ENCODE measurements around the gene AKAP12.

The AKAP12 gene

DNA sequence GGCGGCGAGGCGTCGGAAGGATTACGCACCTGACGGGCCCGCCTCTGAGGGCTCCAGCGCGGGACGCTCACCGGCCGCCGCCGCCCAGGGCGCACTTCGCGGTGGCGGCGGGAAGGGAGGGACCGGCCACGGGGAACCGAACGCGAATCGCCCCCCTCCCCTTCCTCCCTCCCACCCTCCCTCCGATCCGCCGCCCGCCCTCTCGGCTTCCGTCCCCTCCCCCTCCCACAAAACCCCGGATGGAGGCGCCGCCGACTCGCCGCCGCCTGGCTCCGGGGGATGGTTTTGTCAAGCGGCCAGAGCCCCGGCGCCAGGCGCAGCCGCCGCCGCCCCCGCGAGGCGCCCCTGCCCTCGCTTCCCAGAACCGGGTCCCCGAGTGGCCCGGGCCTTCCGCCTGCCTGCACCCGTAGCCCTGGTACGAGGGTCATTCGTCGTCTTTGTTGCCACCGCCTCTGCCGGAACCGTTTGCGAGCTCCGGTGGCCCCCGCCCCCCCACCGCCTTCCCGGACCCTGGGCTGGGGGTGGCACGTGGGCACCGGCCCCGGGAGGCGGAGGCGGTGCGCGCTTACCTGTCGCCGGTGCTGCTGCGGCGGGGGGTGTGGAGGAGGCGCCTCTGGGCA, 151.2 kb downstream of the AKAP12 start:
- Mint-ChIP-seq H3K36me3 (ENCODE audit: low read depth) (peaks cover 21% of the 10 kb centered on the region), H3K9me3 (no peaks in the 10 kb centered on the region), H3K4me1 (ENCODE audit: low read depth) (peaks cover 53% of the 10 kb centered on the region), H3K4me3 (peak overlapping the region; percentile 95), H3K27ac (peak overlapping the region; percentile 66), H3K27me3 (ENCODE audit: low read depth) (no peaks in the 10 kb centered on the region)

DNA sequence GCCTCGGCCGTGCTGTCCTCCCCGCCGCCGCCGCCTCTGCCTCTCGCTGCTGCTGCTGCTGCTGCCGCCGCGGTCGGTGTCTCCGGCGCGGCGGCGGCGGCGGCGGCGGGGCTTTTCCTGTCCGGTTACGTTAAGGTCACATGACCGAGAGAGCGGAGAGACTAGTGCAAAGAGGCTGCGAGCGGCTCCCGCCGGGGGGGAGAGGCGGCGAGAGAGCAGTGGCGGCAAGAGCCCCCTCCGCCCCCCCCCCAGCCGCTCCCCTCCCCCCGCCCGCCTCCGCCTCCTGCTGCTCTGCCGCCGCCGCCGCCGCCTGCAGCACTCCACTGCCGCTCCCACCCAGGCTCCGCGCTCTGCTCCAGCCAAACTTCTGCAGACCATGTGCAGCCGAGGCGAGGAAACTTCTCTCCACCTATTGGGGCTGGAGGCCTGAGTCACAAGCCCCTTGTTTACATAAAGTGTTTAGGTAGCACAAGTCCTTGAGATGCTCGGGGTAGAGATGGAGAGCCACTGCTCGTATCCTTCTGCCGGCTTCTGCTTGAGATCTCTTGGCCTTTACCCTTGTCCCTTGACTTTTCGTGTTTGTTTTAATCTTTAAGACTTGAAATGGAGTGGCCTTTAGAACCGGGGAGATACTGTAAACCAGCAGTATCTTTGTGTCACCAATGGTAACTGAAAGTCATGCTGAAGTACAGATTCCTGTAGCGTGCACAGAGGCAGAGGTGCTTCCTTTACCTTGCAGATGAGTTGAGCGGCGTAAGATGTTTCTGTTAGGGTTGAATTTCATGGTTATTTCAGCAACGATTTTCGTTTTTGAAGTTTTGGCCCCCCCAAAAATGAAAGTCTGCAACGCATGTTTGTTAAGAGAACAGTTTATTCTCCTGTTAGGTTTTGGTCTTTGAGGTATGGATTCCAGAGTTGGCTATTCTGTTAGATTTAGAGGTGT, 152.0 kb downstream of the AKAP12 start, which contains the start of gene ZBTB2:
Gene ZBTB2, minus strand, starts transcription at position 89 of the 943 bp plus-strand sequence. CDS start 17,922 bp downstream, outside the sequence.
- Mint-ChIP-seq H3K4me1 (ENCODE audit: low read depth) (peaks cover 56% of the 10 kb centered on the region), H3K4me3 (peak within 1 kb of the TSS; percentile 95), H3K9me3 (no peaks in the 10 kb centered on the region), H3K27me3 (ENCODE audit: low read depth) (no peaks in the 10 kb centered on the region), H3K27ac (peak within 1 kb of the TSS; percentile 98), H3K36me3 (ENCODE audit: low read depth) (peaks cover 24% of the 10 kb centered on the region)

DNA sequence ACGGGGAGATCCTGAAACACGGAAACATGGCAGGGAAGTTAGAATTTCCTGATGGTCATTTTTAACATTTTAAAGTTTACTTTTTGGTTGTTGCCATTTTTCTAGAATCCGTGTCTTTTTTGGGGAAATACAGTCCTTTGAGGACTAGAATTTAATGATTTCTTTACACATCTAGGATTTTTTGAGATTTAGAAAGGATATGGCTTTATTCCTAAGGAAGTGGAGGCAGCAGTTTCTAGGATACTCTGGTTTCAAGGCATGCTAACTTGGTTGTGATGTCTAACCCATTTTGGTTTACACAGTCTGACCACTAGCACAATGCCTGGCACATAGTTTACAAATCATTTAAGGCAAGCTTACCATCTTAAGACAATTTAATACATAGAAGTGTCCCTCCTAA, 152.7 kb downstream of the AKAP12 start:
- Mint-ChIP-seq H3K4me3 (peak overlapping the region; percentile 95), H3K9me3 (no peaks in the 10 kb centered on the region), H3K27me3 (ENCODE audit: low read depth) (no peaks in the 10 kb centered on the region), H3K4me1 (ENCODE audit: low read depth) (peaks cover 55% of the 10 kb centered on the region), H3K27ac (peak overlapping the region; percentile 98), H3K36me3 (ENCODE audit: low read depth) (peaks cover 27% of the 10 kb centered on the region)

DNA sequence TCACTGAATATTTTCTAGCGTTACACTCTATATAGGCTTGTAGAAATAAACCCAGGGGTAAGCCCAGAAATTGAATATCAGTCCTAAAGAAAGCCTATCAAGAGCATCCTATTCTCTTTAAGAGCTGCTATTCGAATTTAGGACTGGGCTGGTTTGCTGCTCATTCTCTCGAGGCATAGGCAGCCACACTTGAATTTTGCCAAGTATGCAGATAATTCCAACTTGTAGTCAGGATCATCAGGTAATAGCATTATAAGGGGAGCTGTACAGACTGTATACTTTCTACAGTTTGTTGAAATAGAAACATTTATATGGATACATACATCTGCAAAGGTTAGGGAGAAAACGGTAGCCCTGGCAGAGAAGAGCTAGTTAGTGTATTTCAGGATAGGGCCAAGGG, 153.6 kb downstream of the AKAP12 start:
- Mint-ChIP-seq H3K9me3 (no peaks in the 10 kb centered on the region), H3K4me1 (ENCODE audit: low read depth) (peaks cover 56% of the 10 kb centered on the region), H3K27me3 (ENCODE audit: low read depth) (no peaks in the 10 kb centered on the region), H3K36me3 (ENCODE audit: low read depth) (peaks cover 28% of the 10 kb centered on the region), H3K27ac (peak overlapping the region; percentile 98), H3K4me3 (peak overlapping the region; percentile 95)

DNA sequence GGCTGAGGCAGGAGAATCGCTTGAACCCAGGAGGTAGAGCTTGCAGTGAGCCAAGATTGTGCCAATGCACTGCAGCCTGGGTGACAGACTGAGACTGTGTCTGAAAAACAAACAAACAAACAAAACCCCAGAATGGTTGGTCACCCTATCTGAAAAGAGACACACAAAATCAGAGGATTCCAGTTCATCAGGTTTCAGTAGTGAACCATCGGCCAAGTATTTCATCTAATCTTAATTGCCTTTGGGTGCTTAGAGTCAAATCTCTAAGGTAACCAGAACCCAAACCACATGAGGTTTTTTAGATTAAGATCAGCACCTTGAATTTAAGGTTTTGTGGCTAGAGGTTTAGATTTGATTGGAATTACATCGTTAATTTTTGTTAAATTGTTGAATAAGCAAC, 159.9 kb downstream of the AKAP12 start:
- Mint-ChIP-seq H3K36me3 (ENCODE audit: low read depth) (peaks cover 23% of the 10 kb centered on the region), H3K4me3 (no peak overlapping the region)

DNA sequence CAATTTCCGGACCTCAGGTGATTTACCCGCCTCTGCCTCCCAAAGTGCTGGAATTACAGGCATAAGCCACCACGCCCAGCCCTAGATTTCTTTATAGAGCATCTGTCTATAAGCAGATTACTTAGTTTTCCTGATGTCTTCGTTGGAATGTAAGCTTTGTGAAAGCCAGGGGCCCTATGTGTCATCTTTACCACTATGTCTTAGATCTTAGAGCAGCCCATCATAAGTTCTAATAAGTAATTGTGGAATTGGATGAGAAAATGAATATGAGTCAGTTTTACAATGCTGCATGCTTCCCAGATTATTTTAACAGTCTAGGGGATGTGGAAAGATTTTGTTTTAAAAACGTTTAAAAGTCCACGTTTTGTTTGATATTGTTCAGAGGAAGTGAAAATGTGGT, 160.7 kb downstream of the AKAP12 start:
- Mint-ChIP-seq H3K27ac (no peak overlapping the region), H3K9me3 (no peaks in the 10 kb centered on the region), H3K4me3 (no peak overlapping the region), H3K36me3 (ENCODE audit: low read depth) (peaks cover 21% of the 10 kb centered on the region), H3K4me1 (ENCODE audit: low read depth) (peaks cover 36% of the 10 kb centered on the region), H3K27me3 (ENCODE audit: low read depth) (no peaks in the 10 kb centered on the region)

More for the DNA sequence above, 159.9 kb downstream of the AKAP12 start:
- H3K27ac Mint-ChIP-seq = no peak overlapping the region
- H3K4me1 Mint-ChIP-seq (ENCODE audit: low read depth) = peaks cover 42% of the 10 kb centered on the region
- no peaks in the 10 kb centered on the region for H3K9me3 Mint-ChIP-seq
- H3K27me3 Mint-ChIP-seq (ENCODE audit: low read depth) = no peaks in the 10 kb centered on the region

DNA sequence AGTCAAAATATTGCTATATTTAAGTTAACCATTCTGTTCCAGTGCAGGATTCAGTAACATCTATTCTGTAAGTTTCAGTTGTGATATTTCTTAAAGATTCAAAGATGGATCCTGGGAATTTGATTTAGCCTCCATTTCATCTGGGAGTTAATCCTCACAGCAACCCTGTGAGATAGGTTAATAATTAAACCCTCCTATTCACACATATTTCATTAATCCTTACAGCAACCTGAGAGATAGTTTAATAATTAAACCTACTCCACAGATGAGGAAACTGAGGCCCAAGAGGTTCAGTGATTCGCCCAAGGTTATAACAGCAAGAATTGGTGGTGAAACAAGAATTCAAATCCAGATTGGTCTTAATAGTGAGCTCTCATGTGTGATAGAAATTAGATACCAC, 162.5 kb downstream of the AKAP12 start:
- Mint-ChIP-seq H3K4me3 (no peak overlapping the region), H3K4me1 (ENCODE audit: low read depth) (peaks cover 31% of the 10 kb centered on the region), H3K36me3 (ENCODE audit: low read depth) (peaks cover 18% of the 10 kb centered on the region), H3K9me3 (no peaks in the 10 kb centered on the region), H3K27ac (no peak overlapping the region), H3K27me3 (ENCODE audit: low read depth) (no peaks in the 10 kb centered on the region)

DNA sequence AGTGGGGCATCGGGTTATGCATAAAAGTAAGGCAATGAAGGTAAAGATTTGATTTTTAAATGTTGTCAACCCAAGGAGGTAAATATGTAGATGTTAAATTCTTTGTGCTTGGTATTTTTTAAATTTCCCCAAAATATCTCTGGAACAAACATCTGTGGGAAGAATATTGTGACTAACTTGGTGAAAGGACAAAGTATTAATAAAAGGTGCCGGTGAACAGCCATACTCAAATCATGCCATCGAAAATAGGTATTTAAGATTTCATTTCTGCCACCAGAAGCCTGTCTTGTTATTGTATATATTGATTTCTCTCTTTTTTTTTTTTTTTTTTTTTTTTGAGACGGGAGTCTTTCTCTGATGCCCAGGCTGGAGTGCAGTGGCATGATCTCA, 164.1 kb downstream of the AKAP12 start:
- peaks cover 18% of the 10 kb centered on the region for H3K36me3 Mint-ChIP-seq (ENCODE audit: low read depth)
- no peak overlapping the region for H3K27ac Mint-ChIP-seq

More for the DNA sequence above, 164.1 kb downstream of the AKAP12 start:
- Mint-ChIP-seq H3K9me3 (no peaks in the 10 kb centered on the region), H3K4me1 (ENCODE audit: low read depth) (peaks cover 21% of the 10 kb centered on the region), H3K4me3 (no peak overlapping the region), H3K27me3 (ENCODE audit: low read depth) (no peaks in the 10 kb centered on the region)

All from T-helper 1 cell treated with Interleukin-12 subunit alpha and Interleukin-12 subunit beta and Interleukin-4 antibody, amounts not matched to agents 30 μg/mL and 1 μg/mL, for 36 hours (primary cell).